Stimulated activated CD4-positive, alpha-beta T cell treated with anti-CD3 and anti-CD28 coated beads, Interleukin-2, amount 100 ng/mL, for 48 hours (primary cell): ENCODE measurements around the gene CCDC92.
A peak's percentile ranks its signal among the peaks of the same experiment; 100 is the strongest.

Experiments
- DNase-seq, 2 donors: peaks; one replicate each; pipeline ENCODE4 v3.0.0-alpha.2; 2020

The CCDC92 gene

DNA sequence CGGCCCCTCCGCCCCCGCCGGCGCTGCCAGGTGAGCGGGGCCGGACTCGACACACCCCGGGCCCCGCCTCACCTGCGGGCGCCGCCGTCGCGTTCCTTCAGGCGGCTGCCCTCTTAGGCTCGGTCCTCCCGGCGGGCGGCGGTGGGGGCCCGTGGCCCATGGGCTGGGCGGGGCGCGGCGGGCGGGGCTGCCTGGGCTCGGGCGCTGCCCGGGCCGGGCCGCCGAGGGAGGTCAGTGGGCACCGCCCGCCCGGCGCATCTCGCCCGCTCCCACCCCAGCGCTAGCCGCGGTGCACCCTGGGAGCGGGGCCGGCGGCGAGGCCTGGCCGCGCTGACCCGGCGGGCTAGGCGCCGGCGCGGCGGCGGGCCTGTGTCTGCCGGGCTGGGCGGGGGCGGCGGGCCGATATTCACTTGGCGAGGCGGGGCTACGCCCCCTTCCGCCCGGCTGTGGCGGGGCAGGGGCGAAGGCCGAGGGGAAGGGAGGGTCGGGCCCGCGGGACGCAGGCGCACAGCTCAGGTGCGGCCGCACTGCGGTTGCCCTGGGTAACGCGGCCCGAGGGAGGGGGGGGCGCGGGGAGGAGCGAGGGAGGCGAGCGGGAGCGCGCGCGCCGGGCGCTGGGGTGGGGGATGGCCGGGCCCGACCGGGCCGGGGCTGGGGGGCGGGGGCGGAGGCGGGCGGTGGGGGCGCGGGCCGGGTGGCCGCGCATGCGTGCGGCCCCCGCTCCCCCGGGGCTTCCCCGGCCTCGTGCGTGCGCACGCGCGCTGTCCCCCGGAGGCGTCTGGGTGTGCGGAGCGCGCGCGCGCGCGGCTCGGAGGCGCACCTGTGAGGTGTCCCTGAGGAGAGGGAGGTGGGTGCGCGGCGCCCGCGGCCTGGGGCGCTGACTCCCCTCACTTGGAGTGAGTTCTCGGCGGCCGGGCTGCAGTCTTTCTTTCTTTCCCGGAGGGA lies at the start of gene CCDC92, which contains the start of gene ZNF664:
Gene CCDC92 (minus strand): TSS at position 375 of the 945 bp plus-strand sequence. CDS start 28,526 bp downstream, outside the sequence.
Gene ZNF664 (plus strand): TSS at position 759 of the 945 bp plus-strand sequence. CDS start 38,930 bp downstream, outside the sequence.
- peak; percentile 89 to 90 for DNase-seq

- no peak for DNase-seq
These were observed 49.5 kb upstream of the CCDC92 start for GRCh38 chr12:124022161-124022560.

- no peak for DNase-seq
These were observed 48.4 kb upstream of the CCDC92 start for GRCh38 chr12:124021007-124021406.

DNA sequence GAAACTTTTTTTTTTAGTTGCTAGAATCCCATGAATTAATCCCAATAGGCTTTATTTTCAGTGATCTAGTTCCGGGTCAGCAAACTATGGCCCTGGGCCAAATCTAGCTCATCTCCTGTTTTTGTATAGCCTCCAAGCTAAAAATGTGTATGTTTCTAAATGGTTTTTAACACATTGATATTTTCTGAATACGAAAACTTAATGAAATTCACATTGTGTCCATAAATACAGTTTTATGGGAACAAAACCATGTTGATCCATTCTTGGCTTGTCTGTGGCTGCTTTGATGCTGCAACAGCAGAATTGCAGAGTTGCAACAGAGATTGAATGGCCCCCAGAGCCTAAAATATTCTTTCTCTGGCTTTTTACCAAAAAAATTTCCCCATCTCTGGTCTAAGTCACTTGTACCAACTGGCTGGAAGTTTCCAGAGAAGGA lies 47.9 kb upstream of the CCDC92 start:
- DNase-seq, result no peak

- no peak for DNase-seq
These were observed 46.5 kb upstream of the CCDC92 start for GRCh38 chr12:124019115-124019514.

DNA sequence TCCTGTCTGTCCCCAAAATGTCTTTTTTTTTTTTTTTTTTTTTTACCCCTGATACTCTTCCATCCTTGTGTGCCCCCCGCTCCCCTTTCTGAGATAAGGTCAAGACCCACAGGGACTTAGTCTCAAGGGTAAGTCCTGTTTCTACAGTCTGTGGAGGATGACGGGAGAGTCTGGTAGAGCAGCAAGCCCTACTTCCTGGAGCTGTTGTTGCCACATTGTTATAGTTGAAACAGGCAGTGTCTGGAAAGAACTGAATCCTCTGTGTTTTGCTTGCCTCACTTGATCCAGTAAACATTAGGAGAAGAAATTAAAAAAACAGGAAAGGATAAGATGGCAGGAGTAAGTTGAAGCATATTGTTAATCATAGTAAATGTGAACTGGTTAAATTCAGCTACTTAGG lies 45.9 kb upstream of the CCDC92 start:
- DNase-seq, result no peak

DNA sequence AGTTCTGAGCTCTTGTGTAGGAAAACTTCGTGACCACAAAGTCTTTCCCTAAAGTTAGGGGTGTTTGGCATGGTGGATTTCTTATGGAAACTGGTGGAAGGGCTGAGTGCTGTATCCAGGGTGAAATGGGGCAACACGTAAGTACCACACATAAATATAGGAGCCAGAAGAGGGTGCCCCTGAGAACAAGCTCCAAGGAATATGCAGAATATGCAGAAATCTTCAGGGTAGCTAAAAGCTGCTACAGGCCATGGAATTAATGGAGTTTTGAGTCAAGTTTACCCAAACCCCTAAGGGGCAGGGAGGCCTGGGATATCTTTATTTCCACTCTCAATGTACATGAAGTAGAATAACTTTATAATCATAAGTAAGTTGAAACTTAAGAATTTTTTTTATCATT lies 44.4 kb upstream of the CCDC92 start:
- DNase-seq, result no peak

- no peak for DNase-seq
These were observed 43.1 kb upstream of the CCDC92 start for GRCh38 chr12:124015494-124016461.

- no peak for DNase-seq
These were observed 40.4 kb upstream of the CCDC92 start for GRCh38 chr12:124013073-124013472.

DNA sequence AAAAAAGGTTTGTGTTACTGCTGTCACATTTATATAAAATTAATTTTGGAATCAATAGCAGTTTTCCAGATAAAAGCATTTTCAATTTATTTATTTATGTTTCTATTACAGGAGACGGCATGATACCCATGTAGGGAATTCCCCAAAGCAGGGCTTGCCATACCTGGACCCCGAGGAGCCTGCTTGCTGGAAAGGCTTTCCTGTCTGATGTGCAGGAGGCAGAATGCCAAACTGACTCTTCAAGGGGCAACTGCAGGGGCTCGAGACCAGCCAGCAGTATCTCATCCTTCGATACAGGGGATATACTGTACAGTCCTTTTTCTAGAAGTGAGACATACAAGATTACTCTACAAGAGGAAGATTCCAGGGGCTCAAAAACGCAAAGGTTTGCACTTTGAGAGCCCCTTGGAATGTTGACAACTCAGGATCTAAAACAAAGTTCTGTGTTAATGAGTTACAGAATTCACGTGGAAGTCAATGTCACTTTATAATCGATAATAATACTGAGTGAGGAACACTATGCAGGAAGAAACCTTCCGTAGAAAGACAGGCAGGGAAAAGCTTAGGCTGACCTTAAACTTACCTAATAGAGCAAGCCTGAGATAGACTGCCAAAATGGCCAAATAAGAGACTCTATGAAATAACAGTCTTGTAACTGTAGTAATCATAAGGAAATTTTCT lies 38.9 kb upstream of the CCDC92 start:
- DNase-seq, result no peak

- no peak for DNase-seq
These were observed 38.1 kb upstream of the CCDC92 start for GRCh38 chr12:124010687-124011086.

GRCh38 chr12:124009781-124010180 lies 37.1 kb upstream of the CCDC92 start:
- no peak for DNase-seq

DNA sequence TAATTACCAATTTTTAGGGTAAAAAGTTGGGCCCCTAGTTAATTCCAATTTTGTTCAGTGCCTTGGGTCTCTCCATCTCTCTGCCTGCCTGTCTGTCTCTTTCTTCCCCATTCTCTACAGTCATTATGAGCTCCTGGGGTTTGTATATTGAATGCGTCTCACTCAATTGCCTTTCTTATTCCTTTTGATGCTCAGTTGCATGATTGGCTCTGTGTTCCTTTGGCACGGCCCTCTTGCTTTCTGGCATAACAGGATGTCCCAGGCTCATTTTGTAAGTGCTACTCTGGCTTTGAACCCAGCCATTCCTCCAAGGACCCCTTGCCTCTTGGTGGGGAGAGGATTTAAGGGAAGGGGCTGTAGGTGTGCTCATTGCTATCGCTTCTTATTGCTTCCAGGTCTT lies 36.0 kb upstream of the CCDC92 start:
- DNase-seq, result no peak

DNA sequence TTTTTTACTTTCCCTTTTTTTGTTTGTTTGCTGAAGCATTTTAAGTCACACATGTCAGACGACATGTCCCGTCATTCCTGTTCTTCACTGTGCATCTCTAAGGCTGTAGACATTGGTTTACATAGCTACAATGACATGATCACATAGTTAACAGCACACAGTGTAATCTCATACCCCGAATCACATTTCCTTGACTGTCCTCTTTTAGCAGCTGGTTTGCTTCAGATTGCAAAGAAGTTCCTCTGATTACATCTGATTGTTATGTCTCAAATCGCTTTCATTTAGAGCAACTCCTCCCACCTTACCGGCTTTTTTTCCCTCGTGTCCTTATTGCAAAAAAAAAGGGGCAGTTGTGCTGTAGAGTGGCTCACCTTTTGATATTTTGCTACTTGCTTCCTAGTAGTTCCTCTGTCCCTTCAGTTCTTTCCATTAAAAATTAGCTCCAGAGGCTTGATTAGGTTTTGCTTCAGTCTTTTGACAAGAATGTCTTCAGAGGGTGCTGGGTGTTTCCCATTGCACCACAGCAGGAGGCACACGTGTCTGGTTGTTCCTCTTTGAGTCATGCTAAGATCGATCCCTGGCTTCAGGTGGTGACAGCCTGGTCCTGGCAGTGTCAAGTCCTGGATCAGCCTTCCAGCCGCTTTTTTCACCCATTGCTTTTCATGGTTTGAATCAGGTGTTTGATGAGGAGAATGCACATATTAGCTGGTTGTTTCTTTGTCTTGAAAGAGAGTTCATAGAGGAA lies 35.4 kb upstream of the CCDC92 start:
- DNase-seq, result no peak

- DNase-seq, result no peak
These were observed 34.4 kb upstream of the CCDC92 start for GRCh38 chr12:124006846-124007713.

GRCh38 chr12:124006085-124006845 lies 33.6 kb upstream of the CCDC92 start:
- no peak for DNase-seq

DNA sequence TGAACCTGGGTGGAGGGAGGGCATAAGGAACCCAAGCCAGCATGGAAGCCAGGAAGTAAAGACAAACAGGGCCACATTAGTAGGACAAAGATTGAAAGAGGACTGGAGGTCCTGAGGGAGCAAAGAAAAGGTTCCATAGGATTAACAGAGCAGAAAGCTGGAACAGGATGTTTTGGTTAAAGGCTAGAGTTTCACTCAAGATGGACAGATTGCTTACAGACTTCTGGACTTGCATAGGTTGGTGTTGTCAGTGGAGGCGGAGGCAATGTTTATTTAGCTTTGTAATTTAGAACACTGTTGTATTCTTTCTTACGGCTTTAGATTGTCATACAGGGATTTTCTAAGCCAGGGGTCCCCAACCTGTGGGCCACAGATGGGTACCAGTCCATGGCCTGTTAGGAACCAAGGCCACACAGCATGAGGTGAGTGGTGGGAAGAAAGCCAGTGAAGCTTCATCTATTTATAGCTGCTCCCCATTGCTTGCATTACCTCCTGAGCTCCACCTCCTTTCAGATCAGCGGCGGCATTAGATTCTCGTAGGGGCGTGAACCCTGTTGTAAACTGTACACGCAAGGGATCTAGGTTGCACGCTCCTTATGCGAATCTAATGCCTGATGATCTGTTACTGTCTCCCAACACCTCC lies 31.7 kb upstream of the CCDC92 start:
- no peak for DNase-seq

GRCh38 chr12:124002654-124003053 lies 30.0 kb upstream of the CCDC92 start:
- DNase-seq, result no peak

GRCh38 chr12:124002021-124002644 lies 29.5 kb upstream of the CCDC92 start:
- DNase-seq, result no peak
